ENCODE data around the gene DYNLT5.
"Not testable (repeated sequence)": the region's sequence is repeated elsewhere in the genome, so short reads cannot be mapped to it uniquely, and the experiment has no call there.

DYNLT5 gene

GRCh38 chr1:66787641-66788040 is 35.4 kb downstream of the DYNLT5 start:
- H3K4me3 ChIP-seq (ENCODE audit: low read length) = no peak overlapping the region
- TF ChIP-seq, protein P1, sequence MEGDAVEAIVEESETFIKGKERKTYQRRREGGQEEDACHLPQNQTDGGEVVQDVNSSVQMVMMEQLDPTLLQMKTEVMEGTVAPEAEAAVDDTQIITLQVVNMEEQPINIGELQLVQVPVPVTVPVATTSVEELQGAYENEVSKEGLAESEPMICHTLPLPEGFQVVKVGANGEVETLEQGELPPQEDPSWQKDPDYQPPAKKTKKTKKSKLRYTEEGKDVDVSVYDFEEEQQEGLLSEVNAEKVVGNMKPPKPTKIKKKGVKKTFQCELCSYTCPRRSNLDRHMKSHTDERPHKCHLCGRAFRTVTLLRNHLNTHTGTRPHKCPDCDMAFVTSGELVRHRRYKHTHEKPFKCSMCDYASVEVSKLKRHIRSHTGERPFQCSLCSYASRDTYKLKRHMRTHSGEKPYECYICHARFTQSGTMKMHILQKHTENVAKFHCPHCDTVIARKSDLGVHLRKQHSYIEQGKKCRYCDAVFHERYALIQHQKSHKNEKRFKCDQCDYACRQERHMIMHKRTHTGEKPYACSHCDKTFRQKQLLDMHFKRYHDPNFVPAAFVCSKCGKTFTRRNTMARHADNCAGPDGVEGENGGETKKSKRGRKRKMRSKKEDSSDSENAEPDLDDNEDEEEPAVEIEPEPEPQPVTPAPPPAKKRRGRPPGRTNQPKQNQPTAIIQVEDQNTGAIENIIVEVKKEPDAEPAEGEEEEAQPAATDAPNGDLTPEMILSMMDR (conservative IDR thresholded peaks at IDR 0.05; ENCODE audit: low read depth, low read length) = no peak
- no peak for DNase-seq (ENCODE audit: low read depth)

DNA sequence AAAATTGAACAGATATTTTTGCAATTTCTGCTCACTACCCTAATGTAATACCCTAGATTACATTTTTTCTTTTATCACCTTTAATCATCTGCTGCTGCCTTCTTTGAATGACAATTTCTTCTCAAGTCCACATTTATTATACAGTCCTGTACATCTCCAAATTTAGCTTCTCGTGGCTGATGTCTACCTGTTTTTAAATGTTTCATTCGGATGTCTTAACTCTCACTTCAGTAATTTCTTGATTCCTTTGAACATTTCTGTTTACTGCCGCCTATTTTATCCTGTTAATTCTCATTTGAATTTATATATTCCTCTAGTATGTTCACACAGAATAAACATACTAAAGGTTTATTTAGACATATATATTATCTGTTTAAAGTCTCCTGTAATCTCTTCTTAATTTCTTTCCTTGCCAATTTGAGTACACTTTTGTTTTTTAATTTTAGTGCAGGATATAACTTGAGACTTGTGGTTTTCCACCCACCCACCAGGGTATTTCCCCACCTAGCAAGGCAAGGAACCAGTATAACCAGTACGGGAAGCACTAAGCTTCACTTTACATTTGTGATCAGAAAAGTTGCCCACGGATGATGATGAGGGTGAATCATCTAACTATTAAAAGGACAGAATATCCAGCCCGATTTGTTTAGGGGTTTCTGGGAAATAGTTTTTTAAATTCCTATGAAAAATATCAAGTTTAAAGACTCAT is 36.1 kb downstream of the DYNLT5 start:
- TF ChIP-seq, protein P1 (conservative IDR thresholded peaks at IDR 0.05; ENCODE audit: low read depth, low read length) = no peak
- H3K4me3 ChIP-seq (ENCODE audit: low read length) = no peak overlapping the region
- DNase-seq (ENCODE audit: low read depth) = no peak

DNA sequence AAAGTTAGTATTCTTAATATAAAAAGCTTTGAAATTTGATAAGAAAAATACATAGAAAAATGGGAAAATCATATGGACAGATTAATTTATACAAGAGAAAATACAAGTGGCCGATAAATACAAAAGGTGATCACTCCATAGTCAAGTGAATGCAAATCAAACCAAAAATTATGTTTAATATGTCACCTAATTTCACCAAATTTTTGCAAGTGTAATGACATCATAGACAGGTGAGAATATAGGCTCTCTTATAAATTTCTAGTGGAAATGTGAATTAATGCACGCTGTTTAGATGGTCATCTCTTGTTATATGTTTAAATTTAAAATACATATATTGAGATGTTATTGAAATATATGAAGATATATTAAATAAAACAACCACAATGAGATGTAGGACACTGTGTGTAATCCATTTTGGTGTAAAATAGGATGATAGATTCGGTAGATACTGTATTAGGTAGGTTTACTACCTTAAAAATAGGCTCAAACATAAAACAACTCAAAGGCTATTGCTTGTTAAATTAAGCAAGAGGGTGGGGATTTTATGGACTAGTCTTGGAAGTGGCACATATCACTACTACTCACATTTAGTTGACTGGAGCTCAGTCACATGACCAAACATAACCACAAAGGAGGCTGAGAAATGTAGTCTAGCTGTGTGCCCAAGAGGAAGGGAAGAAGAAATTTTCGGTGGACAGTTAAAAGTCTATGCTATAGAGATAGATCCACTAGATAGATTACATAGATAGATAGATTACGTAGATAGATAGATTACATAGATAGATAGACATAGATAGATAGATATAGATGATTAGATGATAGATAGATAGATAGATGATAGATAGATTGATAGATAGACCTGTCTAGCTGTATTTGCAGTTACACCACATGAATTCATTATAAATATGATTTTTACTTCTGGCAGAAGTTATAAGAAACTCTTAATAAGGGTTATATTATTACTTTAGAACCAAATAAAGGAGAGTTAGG is 39.7 kb downstream of the DYNLT5 start:
- DNase-seq (ENCODE audit: low read depth) = no peak
- H3K4me3 ChIP-seq (ENCODE audit: low read length) = no peak overlapping the region
- TF ChIP-seq, protein P1 (conservative IDR thresholded peaks at IDR 0.05; ENCODE audit: low read depth, low read length) = no peak

DNA sequence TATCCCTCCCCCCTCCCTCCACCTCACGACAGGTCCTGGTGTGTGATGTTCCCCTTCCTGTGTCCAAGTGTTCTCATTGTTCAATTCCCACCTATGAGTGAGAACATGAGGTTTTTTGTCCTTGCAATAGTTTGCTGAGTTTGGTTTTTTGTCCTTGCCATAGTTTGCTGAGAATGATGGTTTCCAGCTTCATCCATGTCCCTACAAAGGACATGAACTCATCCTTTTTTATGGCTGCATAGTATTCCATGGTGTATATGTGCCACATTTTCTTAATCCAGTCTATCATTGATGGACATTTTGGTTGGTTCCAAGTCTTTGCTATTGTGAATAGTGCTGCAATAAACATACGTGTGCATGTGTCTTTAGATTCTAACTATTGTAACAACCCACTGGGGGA is 43.6 kb downstream of the DYNLT5 start:
- not testable (repeated sequence) for H3K4me3 ChIP-seq (ENCODE audit: low read length); DNase-seq (ENCODE audit: low read depth)

- DNase-seq (ENCODE audit: low read depth) = no peak
- TF ChIP-seq, protein P1 (conservative IDR thresholded peaks at IDR 0.05; ENCODE audit: low read depth, low read length) = no peak
- no peak overlapping the region for H3K4me3 ChIP-seq (ENCODE audit: low read length)
Observed at GRCh38 chr1:66809245-66809644, 57.0 kb downstream of the DYNLT5 start.

DNA sequence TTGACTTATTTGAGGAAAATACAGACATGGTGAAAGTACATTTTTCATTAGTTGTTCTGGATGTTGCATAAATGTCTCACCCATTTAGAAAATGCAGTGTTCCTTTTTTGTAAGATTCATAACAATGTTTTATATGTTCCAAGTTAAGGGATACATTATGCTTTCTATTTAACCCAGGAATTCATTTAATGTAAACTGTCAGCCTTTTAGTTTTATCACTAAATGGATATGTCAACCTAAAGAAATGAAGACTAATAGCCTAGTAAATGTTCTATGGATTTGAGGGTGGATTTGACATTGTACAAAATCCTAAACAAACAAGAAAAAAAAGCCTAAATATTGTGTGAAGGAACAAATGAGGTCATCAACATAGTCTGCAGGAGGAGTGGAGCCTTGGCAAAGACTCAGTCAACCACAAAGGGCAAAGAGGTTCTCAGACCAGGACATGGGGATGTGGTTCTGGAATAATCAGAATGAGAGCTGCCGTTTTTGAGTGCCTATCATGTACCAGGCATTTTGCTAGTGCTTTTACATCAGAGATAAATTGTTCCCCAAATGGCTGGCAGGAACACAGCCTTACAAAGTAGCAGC is 57.6 kb downstream of the DYNLT5 start:
- DNase-seq (ENCODE audit: low read depth) = no peak
- TF ChIP-seq, protein P1 (conservative IDR thresholded peaks at IDR 0.05; ENCODE audit: low read depth, low read length) = no peak
- H3K4me3 ChIP-seq (ENCODE audit: low read length) = no peak overlapping the region

DNA sequence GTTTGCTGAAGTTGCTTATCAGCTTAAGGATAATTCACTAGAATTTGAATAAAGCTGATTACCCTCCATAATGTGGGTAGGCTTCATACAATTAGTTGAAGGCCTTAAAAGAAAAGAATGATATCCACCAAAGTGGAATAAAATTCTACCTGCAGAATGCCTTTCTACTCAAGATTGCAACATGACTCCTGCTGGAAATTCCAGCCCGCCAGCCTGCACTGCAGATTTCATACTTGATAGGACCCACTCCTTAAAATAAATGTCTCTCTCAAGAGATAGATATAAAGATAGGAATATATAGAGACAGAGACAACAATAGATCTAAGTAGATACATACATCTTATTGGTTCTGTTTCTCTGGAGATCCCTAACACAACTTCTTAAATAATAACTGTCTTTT is 72.5 kb downstream of the DYNLT5 start:
- DNase-seq (ENCODE audit: low read depth) = no peak
- no peak overlapping the region for H3K4me3 ChIP-seq (ENCODE audit: low read length)
- TF ChIP-seq, protein P1 (conservative IDR thresholded peaks at IDR 0.05; ENCODE audit: low read depth, low read length) = no peak
